GM12872 (cell line): ENCODE data around the gene DENND2D.

Source experiments
- TF ChIP-seq, protein P1 (sequence below): IDR thresholded peaks from 3 replicates; pipeline ENCODE4 v1.5.1; 2011; ENCODE audit warnings: low read depth, mild to moderate bottlenecking, low read length, moderate library complexity; ENCODE audit not compliant: insufficient read depth

The DENND2D gene, protein sequence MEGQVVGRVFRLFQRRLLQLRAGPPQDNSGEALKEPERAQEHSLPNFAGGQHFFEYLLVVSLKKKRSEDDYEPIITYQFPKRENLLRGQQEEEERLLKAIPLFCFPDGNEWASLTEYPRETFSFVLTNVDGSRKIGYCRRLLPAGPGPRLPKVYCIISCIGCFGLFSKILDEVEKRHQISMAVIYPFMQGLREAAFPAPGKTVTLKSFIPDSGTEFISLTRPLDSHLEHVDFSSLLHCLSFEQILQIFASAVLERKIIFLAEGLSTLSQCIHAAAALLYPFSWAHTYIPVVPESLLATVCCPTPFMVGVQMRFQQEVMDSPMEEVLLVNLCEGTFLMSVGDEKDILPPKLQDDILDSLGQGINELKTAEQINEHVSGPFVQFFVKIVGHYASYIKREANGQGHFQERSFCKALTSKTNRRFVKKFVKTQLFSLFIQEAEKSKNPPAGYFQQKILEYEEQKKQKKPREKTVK

DNA sequence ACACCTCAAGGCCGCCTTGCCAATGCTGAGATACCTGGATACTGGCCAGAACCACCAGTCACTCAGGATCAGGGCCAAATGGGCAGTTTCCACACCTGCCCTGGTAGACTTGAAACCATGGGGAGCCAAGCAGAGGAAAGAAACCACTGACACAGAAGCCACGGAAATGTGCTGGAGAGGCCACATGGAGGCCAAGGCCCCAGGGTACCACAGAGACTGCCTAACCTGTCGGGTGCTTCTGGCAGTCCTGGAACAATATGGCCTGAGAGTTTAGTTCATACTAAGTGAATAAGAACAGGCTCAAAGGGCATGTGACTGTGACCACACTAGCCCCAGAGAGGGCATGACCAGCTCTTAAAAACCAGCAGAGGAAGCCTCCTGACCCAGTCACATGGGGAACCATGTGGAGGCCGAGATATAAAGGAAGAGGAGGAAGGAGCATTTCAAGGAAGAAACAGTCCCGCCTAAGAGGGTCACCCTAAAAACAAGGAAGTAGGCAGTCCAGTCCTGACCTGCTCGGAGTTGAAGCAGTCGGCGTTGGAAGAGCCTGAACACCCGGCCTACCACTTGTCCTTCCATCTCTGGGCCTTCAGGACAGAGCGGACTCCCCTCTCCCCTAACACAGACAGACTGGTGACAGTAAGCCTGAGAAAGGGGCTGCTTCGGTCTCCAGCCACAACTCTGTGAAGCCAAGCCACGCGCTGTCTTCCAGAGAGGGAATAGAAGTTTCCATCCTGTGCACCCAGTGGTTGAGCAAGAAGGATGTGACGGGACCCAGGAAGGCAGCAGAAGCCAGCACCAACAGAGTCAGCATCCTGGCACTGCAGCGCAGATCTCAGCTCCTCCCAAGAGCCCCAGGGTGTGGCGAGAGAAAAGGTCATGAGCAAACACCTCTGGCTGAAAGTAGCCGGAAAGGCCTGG, at the start of gene DENND2D:
TSS of gene DENND2D (minus strand) at position 766 of the 921 bp plus-strand sequence. CDS start at position 579, 187 bp downstream.
- TF ChIP-seq, protein P1, sequence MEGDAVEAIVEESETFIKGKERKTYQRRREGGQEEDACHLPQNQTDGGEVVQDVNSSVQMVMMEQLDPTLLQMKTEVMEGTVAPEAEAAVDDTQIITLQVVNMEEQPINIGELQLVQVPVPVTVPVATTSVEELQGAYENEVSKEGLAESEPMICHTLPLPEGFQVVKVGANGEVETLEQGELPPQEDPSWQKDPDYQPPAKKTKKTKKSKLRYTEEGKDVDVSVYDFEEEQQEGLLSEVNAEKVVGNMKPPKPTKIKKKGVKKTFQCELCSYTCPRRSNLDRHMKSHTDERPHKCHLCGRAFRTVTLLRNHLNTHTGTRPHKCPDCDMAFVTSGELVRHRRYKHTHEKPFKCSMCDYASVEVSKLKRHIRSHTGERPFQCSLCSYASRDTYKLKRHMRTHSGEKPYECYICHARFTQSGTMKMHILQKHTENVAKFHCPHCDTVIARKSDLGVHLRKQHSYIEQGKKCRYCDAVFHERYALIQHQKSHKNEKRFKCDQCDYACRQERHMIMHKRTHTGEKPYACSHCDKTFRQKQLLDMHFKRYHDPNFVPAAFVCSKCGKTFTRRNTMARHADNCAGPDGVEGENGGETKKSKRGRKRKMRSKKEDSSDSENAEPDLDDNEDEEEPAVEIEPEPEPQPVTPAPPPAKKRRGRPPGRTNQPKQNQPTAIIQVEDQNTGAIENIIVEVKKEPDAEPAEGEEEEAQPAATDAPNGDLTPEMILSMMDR, result no peak

DNA sequence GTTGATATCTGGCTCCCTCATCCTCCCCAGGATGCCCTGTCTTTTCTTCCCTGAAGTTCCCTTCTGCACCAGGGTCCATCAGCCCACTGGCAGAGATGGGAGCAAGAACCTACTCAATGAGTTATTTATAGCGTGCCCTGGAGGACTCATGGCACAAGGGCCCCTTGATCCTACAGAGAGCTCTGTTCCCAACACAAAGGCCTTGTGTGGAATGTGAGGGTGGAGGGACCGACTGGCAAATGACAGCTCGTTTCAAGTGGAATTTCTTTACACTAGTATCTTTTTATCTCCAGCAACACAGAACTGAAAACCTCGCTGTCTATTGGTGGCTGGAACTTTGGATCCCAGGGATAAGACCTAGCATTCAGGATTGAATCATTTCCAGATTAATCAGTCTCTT, 49.5 kb upstream of the DENND2D start:
- TF ChIP-seq, protein P1, result no peak

DNA sequence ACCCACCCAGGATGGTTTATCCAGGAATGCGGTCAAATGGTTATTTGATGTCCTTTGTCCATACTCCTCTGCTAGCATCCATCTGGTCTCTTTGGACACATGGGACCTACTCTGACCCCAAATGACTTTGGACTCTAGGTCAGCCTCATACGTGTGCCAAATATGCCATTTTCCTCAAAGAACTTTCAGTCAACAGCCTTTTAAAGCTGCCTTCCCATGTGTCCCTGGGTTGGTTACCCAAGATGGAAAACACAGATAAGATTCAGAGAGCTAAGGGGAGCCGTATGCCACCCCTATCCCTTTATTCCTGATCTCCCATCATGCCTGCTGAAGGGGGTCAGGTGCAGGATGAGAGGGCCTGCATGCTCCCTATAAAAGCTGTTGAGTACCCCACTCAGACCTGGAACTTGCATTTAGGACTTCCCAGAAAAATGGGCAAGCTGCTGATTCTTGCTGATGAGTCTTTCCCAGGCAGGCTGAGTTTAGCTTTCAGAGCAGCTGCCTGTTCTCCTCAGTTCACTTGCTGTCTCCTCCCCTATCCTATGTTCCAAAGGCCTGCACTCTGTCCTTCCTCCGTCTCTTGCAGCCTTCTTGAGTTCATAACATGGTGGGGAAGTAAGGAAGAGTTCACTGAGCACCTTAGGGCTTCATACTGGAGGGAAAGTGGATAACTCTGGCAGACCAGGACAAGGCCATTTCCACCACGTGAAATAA, 46.8 kb upstream of the DENND2D start:
- TF ChIP-seq, protein P1, result no peak

DNA sequence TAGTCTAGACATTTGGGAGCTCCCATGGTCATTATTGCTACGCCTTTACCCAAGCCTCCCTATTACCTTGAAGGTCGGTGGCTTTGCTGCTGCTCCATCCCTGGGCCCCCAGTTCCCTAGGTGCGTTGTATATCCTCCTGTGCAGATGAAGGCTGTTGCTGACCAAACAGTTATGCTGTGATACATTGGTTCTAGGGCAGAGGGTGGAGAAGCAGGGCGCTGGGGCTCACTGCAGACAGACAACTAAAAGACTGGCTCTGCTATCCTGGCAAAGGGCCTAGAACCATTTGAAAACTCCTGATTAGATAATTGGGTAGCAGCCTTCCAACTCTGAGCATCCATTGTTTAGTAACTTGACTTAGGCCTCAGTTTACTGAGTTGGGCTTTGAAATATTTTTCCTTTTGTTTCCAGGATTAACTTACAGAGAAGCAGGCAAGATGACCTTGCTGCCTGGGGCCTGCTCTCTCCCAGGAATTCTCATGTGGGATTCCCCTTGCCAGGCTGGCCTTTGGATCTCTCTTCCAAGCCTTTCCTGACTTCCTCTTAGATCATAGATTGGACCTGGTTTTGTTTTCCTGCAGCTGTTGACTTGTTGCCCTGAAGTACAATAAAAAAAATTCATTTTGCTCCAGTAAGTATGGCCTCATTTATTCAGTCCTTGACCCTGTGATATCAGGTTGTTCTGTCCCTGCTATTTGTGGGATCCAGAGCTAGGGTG, 42.5 kb upstream of the DENND2D start:
- TF ChIP-seq, protein P1, result no peak

DNA sequence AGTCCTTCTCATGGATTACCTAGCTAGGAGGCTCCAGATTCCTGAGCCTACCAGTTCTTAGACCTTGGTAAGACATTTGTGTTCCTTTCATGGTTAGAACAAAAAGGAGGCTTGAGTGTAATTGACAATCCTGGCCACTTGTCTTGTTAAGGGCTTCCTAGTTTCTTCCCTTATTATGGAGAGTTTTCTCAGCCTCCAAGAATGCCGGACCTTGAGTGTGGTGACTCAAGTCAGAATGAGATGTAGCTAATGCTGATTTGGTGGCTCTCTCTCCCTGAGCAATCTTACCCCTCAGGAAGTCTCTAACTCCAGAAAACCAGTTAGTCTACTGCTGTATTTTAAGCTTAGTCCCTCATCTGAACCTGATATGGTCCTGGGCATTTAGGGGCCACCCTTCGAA, 41.4 kb upstream of the DENND2D start:
- TF ChIP-seq, protein P1, result no peak

DNA sequence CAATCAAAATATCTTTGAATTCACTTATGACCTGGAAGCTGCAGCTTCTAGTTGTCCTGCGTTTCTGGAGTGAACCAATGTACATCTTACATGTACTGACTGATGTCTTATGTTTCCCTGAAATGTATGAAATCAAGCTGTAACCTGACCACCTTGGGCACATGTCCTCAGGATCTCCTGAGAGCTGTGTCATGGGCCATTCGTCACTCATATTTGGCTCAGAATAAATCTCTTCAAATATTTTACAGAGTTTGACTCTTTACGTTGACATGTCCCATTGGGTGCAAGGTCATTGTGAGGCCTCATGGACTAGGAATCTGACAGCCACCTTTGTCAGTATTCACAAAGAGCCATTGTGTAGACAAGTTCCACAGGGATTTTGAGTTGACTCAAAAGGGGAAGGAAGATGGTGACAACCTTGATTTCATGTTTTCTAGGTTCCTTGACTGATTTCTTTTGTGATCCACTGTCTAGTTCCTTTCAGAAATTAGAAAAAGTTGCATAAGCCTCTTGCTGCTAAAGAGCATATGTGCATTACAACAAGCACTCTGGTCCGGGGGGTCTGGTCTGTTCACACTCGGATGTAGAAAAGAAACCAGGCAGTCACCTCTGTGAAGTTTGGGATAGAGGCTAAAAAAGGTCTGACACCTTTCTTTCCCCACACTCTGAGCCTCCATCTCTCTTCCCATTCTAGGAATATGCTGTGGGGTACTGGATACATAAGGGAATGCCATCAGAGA, 37.8 kb upstream of the DENND2D start:
- TF ChIP-seq, protein P1, result no peak
